ENCODE measurements around the gene CTNNA3. TPM values are rescaled to one million over a fixed set of nuclear protein-coding genes. Genes with fewer than 3 reads are reported as not detected.

The CTNNA3 gene
- total RNA-seq, 1 experiment from 2014 or later: not detected

DNA sequence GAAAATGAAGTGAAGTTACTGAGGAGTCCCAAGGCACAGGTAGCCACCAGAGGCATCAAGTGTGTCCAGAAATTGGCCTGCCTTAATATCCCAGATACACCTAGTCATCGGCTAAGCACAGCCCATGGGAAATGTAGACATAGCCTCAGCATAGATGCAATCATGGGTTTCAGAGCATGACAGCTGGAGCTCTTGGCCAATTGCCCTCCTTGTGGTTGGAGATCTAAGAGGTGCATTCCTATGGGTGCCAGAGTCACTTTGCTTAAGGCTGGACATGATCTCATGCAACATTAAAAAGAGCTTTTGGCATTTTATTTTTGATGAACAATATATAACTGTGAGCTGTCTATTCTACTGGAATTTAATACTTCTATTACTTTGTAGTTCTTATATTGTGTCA is 1528.2 kb downstream of the CTNNA3 start:
- Mint-ChIP-seq H3K9me3 (ENCODE audit: low read depth, unreplicated experiment) (no peaks in the 10 kb centered on the region), H3K27me3 (ENCODE audit: unreplicated experiment) (no peaks in the 10 kb centered on the region), H3K27ac (ENCODE audit: unreplicated experiment) (no peak overlapping the region), H3K4me3 (ENCODE audit: low read depth, unreplicated experiment) (no peak overlapping the region), H3K4me1 (ENCODE audit: low read depth, unreplicated experiment) (no peaks in the 10 kb centered on the region), H3K36me3 (ENCODE audit: insufficient read depth, unreplicated experiment) (no peaks in the 10 kb centered on the region)
- intact Hi-C loops (cut with micrococcal nuclease; ENCODE audit: unreplicated experiment): no loop called here
- CTCF ChIA-PET: interaction anchor here (0.5 kb wide), 1 partner anchor 337 kb away, joined by 3 read pairs; no protein-coding TSS in a partner anchor
- no TSS peak for BruUV-seq (replicated peaks)
- TF ChIP-seq, protein P1, sequence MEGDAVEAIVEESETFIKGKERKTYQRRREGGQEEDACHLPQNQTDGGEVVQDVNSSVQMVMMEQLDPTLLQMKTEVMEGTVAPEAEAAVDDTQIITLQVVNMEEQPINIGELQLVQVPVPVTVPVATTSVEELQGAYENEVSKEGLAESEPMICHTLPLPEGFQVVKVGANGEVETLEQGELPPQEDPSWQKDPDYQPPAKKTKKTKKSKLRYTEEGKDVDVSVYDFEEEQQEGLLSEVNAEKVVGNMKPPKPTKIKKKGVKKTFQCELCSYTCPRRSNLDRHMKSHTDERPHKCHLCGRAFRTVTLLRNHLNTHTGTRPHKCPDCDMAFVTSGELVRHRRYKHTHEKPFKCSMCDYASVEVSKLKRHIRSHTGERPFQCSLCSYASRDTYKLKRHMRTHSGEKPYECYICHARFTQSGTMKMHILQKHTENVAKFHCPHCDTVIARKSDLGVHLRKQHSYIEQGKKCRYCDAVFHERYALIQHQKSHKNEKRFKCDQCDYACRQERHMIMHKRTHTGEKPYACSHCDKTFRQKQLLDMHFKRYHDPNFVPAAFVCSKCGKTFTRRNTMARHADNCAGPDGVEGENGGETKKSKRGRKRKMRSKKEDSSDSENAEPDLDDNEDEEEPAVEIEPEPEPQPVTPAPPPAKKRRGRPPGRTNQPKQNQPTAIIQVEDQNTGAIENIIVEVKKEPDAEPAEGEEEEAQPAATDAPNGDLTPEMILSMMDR (IDR thresholded peaks at IDR 0.05; ENCODE audit: unreplicated experiment): no peak
- no peak for DNase-seq

DNA sequence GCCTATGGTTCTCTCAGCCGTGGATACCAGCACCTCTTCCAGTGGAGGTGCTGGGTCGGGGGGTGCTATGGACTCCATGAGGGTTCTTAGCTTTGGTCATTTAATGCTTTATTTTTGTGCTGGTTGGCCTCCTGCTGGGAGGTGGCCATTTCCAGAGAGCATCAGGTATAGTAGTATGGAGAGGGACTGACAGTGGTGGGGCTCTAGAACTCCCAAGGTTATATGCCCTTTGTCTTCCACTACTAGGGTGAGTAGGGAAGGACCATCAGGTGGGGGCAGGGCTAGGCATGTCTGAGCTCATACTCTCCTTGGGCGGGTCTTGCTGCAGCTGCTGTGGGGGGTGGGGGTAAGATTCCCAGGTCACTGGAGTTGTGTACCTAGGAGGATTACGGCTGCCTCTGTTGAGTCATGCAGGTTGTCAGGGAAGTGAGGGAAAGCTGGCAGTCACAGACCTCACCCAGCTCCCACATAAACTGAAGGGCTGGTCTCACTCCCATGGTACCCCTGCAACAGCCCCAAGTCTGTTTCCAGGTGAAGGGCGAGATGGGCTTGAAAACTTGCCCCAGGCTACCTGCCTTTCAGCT is 1533.3 kb downstream of the CTNNA3 start:
- H3K9me3 Mint-ChIP-seq (ENCODE audit: low read depth, unreplicated experiment): peaks cover 9% of the 10 kb centered on the region

DNA sequence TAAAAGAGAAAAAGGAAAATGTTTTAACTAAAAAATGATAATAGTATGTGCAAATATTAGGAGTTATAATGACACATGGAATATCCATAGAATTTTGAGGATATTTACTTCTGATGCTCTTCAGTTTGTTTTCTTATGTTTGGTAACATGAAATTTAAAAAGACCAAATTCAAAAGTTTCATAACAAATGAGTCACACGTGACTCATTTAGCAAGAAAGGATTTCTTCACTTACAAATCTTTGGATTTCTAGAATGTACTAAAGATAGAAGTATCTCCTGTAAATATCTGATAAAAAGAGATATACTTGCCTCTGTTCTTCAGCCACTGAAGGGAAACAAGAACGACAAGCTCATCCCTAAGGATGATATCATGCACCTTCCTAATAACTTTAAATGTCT is 1544.6 kb downstream of the CTNNA3 start:
- TF ChIP-seq, protein P1 (IDR thresholded peaks at IDR 0.05; ENCODE audit: unreplicated experiment): no peak
- Mint-ChIP-seq H3K27ac (ENCODE audit: unreplicated experiment) (no peak overlapping the region), H3K36me3 (ENCODE audit: insufficient read depth, unreplicated experiment) (no peaks in the 10 kb centered on the region), H3K4me1 (ENCODE audit: low read depth, unreplicated experiment) (no peaks in the 10 kb centered on the region), H3K4me3 (ENCODE audit: low read depth, unreplicated experiment) (no peak overlapping the region), H3K27me3 (ENCODE audit: unreplicated experiment) (no peaks in the 10 kb centered on the region), H3K9me3 (ENCODE audit: low read depth, unreplicated experiment) (no peaks in the 10 kb centered on the region)
- DNase-seq: no peak
- CTCF ChIA-PET: no interaction called here
- BruUV-seq (replicated peaks): no TSS peak
- intact Hi-C loops (cut with micrococcal nuclease; ENCODE audit: unreplicated experiment): no loop called here

More for the DNA sequence above, 1533.3 kb downstream of the CTNNA3 start:
- DNase-seq: no peak
- Mint-ChIP-seq H3K27me3 (ENCODE audit: unreplicated experiment) (no peaks in the 10 kb centered on the region), H3K4me1 (ENCODE audit: low read depth, unreplicated experiment) (no peaks in the 10 kb centered on the region), H3K27ac (ENCODE audit: unreplicated experiment) (no peak overlapping the region), H3K4me3 (ENCODE audit: low read depth, unreplicated experiment) (no peak overlapping the region), H3K36me3 (ENCODE audit: insufficient read depth, unreplicated experiment) (no peaks in the 10 kb centered on the region)
- intact Hi-C loops (cut with micrococcal nuclease; ENCODE audit: unreplicated experiment): no loop called here
- no TSS peak for BruUV-seq (replicated peaks)
- CTCF ChIA-PET: interaction anchor here (0.6 to 0.7 kb wide), 3 partner anchors 74 to 843 kb away, joined by 3 to 4 read pairs (median 3); no protein-coding TSS in a partner anchor
- TF ChIP-seq, protein P1 (IDR thresholded peaks at IDR 0.05; ENCODE audit: unreplicated experiment): no peak

DNA sequence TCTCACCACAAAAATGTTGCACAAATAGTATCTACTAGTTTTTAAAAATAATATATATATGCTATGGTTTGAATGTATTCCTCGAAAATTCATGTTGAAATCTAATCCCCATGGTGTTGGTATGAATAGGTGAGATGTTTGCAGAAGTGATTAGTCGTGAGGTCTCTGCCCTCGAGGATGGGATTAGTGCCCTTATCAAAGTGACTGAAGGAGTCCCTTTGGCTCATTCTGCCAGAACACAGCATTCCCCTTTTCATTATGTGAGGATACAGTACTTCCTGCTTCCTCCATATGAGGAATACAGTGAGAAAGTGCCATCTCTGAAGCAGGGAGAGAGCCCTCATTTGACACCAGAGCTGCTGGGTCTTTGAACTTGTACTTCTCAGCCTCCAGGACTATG is 1547.7 kb downstream of the CTNNA3 start:
- Mint-ChIP-seq H3K4me1 (ENCODE audit: low read depth, unreplicated experiment) (no peaks in the 10 kb centered on the region), H3K9me3 (ENCODE audit: low read depth, unreplicated experiment) (no peaks in the 10 kb centered on the region), H3K27me3 (ENCODE audit: unreplicated experiment) (no peaks in the 10 kb centered on the region), H3K27ac (ENCODE audit: unreplicated experiment) (no peak overlapping the region), H3K36me3 (ENCODE audit: insufficient read depth, unreplicated experiment) (no peaks in the 10 kb centered on the region), H3K4me3 (ENCODE audit: low read depth, unreplicated experiment) (no peak overlapping the region)
- intact Hi-C loops (cut with micrococcal nuclease; ENCODE audit: unreplicated experiment): no loop called here
- no peak for DNase-seq
- no TSS peak for BruUV-seq (replicated peaks)
- CTCF ChIA-PET: no interaction called here
- TF ChIP-seq, protein P1 (IDR thresholded peaks at IDR 0.05; ENCODE audit: unreplicated experiment): no peak
